HepG2 (cell line): ENCODE data around the gene N4BP2L1. TPM values are rescaled to one million over a fixed set of nuclear protein-coding genes. Genes with fewer than 3 reads are reported as not detected.
A peak's percentile ranks its signal among the peaks of the same experiment; 100 is the strongest.

Source experiments
- AKAP8 ChIP-seq: sonication (generic); formaldehyde crosslinking; IDR thresholded peaks from 2 replicates; pipeline ENCODE4 v1.5.1; 2020; ENCODE audit warnings: mild to moderate bottlenecking, missing genetic modification reagents
- BORCS8-MEF2B ChIP-seq: sonication (generic); formaldehyde crosslinking; IDR thresholded peaks from 2 replicates; pipeline ENCODE4 v1.8.0; 2022; ENCODE audit warnings: mild to moderate bottlenecking, missing genetic modification reagents
- CBX1 ChIP-seq: IDR thresholded peaks from one replicate; pipeline ENCODE4 v1.6.1; 2016; ENCODE audit warnings: antibody characterized with exemption, low read depth
- CEBPB ChIP-seq: IDR thresholded peaks from 2 replicates; pipeline ENCODE4 v1.6.1; 2011; ENCODE audit warnings: low read depth, low read length, improper control_type of control experiment, borderline replicate concordance
- CERS6 ChIP-seq: sonication (generic); formaldehyde crosslinking; IDR thresholded peaks from 2 replicates; pipeline ENCODE4 v1.5.0; 2020; ENCODE audit warnings: missing genetic modification reagents
- DR1 ChIP-seq: sonication (generic); formaldehyde crosslinking; IDR thresholded peaks from 2 replicates; pipeline ENCODE4 v1.8.0; 2021; ENCODE audit warnings: mild to moderate bottlenecking, missing genetic modification reagents, inconsistent platforms
- GMEB2 ChIP-seq: IDR thresholded peaks from 2 replicates; pipeline ENCODE4 v1.6.1; 2016; ENCODE audit warnings: missing biosample characterization, missing genetic modification reagents, low read depth
- HHEX ChIP-seq: IDR thresholded peaks from 2 replicates; pipeline ENCODE4 v1.6.1; 2016; ENCODE audit warnings: control low read depth
- HNRNPH1 ChIP-seq: fragments of 200-400 bp; formaldehyde crosslinking; optimal IDR thresholded peaks from 2 replicates; pipeline ENCODE3; 2017; ENCODE audit warnings: mild to moderate bottlenecking, low read depth, low read length
- HNRNPL ChIP-seq: fragments of 200-400 bp; formaldehyde crosslinking; IDR thresholded peaks from 2 replicates; pipeline ENCODE4 v1.6.1; 2017; ENCODE audit warnings: mild to moderate bottlenecking, low read depth, low read length
- JUNB ChIP-seq: sonication (generic); formaldehyde crosslinking; IDR thresholded peaks from 2 replicates; pipeline ENCODE4 v1.8.0; 2022; ENCODE audit warnings: missing genetic modification reagents, mild to moderate bottlenecking, borderline replicate concordance
- MAFG ChIP-seq: sonication (generic); formaldehyde crosslinking; IDR thresholded peaks from 2 replicates; pipeline ENCODE4 v1.5.1; 2020; ENCODE audit warnings: mild to moderate bottlenecking, missing genetic modification reagents
- MIER2 ChIP-seq: IDR thresholded peaks from 2 replicates; pipeline ENCODE4 v1.6.1; 2016; ENCODE audit warnings: missing biosample characterization, missing genetic modification reagents
- SALL2 ChIP-seq: sonication (generic); formaldehyde crosslinking; IDR thresholded peaks from 2 replicates; pipeline ENCODE4 v1.8.1; 2023; ENCODE audit warnings: mild to moderate bottlenecking, missing genetic modification reagents, inconsistent platforms
- SKIL ChIP-seq: sonication (generic); formaldehyde crosslinking; IDR thresholded peaks from 2 replicates; pipeline ENCODE4 v1.8.0; 2022; ENCODE audit warnings: missing genetic modification reagents, mild to moderate bottlenecking, moderate library complexity, borderline replicate concordance
- TRIM24 ChIP-seq: sonication (generic); formaldehyde crosslinking; IDR thresholded peaks from 2 replicates; pipeline ENCODE4 v1.8.0; 2022; ENCODE audit warnings: mild to moderate bottlenecking, missing genetic modification reagents
- ZBTB3 ChIP-seq: sonication (generic); formaldehyde crosslinking; IDR thresholded peaks from 2 replicates; pipeline ENCODE4 v1.4.0; 2020; ENCODE audit warnings: low read depth, mild to moderate bottlenecking, moderate library complexity, missing genetic modification reagents, borderline replicate concordance
- ZFP82 ChIP-seq: sonication (generic); formaldehyde crosslinking; IDR thresholded peaks from 2 replicates; pipeline ENCODE4 v1.5.1; 2020; ENCODE audit warnings: mild to moderate bottlenecking, missing genetic modification reagents, borderline replicate concordance
- ZKSCAN8 ChIP-seq: IDR thresholded peaks from 2 replicates; pipeline ENCODE4 v1.6.1; 2016; ENCODE audit warnings: borderline replicate concordance, missing genetic modification reagents, missing compliant biosample characterization
- ZNF224 ChIP-seq: sonication (generic); formaldehyde crosslinking; IDR thresholded peaks from 2 replicates; pipeline ENCODE4 v1.5.0; 2020; ENCODE audit warnings: mild to moderate bottlenecking, missing genetic modification reagents
- ZNF264 ChIP-seq: sonication (generic); formaldehyde crosslinking; IDR thresholded peaks from 2 replicates; pipeline ENCODE4 v1.4.0; 2020; ENCODE audit warnings: missing genetic modification reagents
- ZNF30 ChIP-seq: sonication (generic); formaldehyde crosslinking; IDR thresholded peaks from 2 replicates; pipeline ENCODE4 v1.5.0; 2020; ENCODE audit warnings: mild to moderate bottlenecking, missing genetic modification reagents
- ZNF550 ChIP-seq: sonication (generic); formaldehyde crosslinking; IDR thresholded peaks from 2 replicates; pipeline ENCODE4 v1.4.0; 2020; ENCODE audit warnings: mild to moderate bottlenecking, missing genetic modification reagents, borderline replicate concordance
- ZNF564 ChIP-seq: sonication (generic); formaldehyde crosslinking; IDR thresholded peaks from 2 replicates; pipeline ENCODE4 v1.8.1; 2023; ENCODE audit warnings: mild to moderate bottlenecking, missing genetic modification reagents
- ZNF570 ChIP-seq: sonication (generic); formaldehyde crosslinking; IDR thresholded peaks from 2 replicates; pipeline ENCODE4 v1.4.0; 2020; ENCODE audit warnings: mild to moderate bottlenecking, missing genetic modification reagents, borderline replicate concordance
- ZNF629 ChIP-seq: sonication (generic); formaldehyde crosslinking; conservative IDR thresholded peaks from 2 replicates; pipeline ENCODE4 v1.5.0; 2020; ENCODE audit warnings: missing genetic modification reagents
- ZNF782 ChIP-seq: sonication (generic); formaldehyde crosslinking; IDR thresholded peaks from 2 replicates; pipeline ENCODE4 v1.4.0; 2020; ENCODE audit warnings: missing genetic modification reagents, mild to moderate bottlenecking, borderline replicate concordance
- polyA plus RNA-seq, 8 experiments: library from polyadenylated mRNA; depleted of rRNA in 3 of 8; stranded (reverse) in 7 of 8; unstranded in 1 of 8; fragments of >200 nt; fragmentation: Illumina TruSeq in 4 of 8; extraction: Trizol in 4 of 8; gene quantifications; 2 replicates each; pipeline versions ENCODE4 v1.2.1 to v1.2.3, GENCODE V29; 2011 to 2016; ENCODE audit warnings: low read depth in 4 of 8, missing spikeins in 1 of 8, mixed read lengths in 1 of 8; ENCODE audit not compliant: insufficient read depth in 1 of 8
- total RNA-seq, 5 experiments: library from RNA; depleted of rRNA; stranded (reverse); fragments of >200 nt; fragmentation: Illumina TruSeq; extraction: Trizol; gene quantifications; 2 replicates each; pipeline ENCODE4 v1.2.3, GENCODE V29; 2016; ENCODE audit warnings: low read depth in 1 of 5
- TF ChIP-seq, protein P1 (sequence below): sonication (generic); formaldehyde crosslinking; IDR thresholded peaks from 2 replicates; pipeline ENCODE4 v1.4.0; 2020; ENCODE audit warnings: missing genetic modification reagents

N4BP2L1 gene
- total and polyA plus RNA-seq, 2 of the 13 experiments (the other 11 are each of a cell fraction or from before 2014, with no cell fraction given): 13.2 to 34.5 TPM

DNA sequence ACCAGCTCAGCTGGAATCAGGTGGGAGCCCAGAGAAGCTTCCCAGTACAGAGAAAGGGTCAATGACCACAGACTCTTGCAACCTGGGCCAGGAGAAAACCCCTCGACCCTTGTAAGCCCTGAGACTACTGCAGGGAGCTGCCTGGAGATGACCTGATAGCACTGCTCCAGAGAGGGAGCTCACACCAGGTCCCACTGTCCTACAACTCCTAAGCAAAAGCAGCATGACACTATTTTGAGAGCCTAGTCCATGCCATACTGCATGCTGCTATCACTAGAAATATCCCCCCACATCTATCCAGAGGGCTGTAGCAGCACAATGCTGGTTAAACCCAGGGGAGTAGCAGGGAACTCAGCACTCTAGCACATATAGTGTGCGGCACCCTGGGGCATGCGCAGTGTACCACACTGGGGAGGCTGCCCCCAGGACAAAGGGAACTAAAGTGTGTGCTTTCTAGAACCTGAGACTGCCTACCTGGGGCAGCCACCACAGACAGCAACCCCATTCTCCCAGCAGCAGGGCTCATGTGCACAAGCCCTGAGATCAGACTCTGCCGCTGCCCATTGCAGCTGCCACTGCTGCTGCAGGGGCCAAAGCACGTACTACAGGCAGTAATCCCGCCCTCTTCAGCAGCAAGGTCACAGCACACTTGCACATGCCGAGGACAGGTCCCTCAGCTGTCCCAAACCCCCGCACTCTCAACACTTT lies 27.1 kb upstream of the N4BP2L1 start (continued):
- TF ChIP-seq GMEB2 (CRISPR knock-in tag): no peak
- peak; percentile 58; the same call in 1 of the 2 replicates for TF ChIP-seq ZNF629 (CRISPR knock-in tag)
- no peak for TF ChIP-seq SALL2 (CRISPR knock-in tag)
- TF ChIP-seq, protein P1, sequence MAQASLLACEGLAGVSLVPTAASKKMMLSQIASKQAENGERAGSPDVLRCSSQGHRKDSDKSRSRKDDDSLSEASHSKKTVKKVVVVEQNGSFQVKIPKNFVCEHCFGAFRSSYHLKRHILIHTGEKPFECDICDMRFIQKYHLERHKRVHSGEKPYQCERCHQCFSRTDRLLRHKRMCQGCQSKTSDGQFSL (CRISPR knock-in tag): no peak
- no peak for TF ChIP-seq ZFP82
- no peak for TF ChIP-seq ZBTB3
- no peak for TF ChIP-seq MAFG (CRISPR knock-in tag)
- TF ChIP-seq ZNF782 (CRISPR knock-in tag): no peak
- TF ChIP-seq ZNF570 (CRISPR knock-in tag): no peak
- TF ChIP-seq TRIM24 (CRISPR knock-in tag): no peak
- TF ChIP-seq ZNF564 (CRISPR knock-in tag): peak; percentile 75; the same call in 1 of the 2 replicates
- no peak for TF ChIP-seq CEBPB
- TF ChIP-seq BORCS8-MEF2B (CRISPR knock-in tag): no peak
- TF ChIP-seq SKIL (CRISPR knock-in tag): 0 out of 2 replicates have a peak, but pooled peaks have one; percentile 11
- no peak for TF ChIP-seq DR1 (CRISPR knock-in tag)
- no peak for TF ChIP-seq HNRNPH1
- TF ChIP-seq ZNF30 (CRISPR knock-in tag): no peak
- no peak for TF ChIP-seq CBX1
- no peak for TF ChIP-seq AKAP8
- no peak for TF ChIP-seq ZNF224 (CRISPR knock-in tag)
- TF ChIP-seq JUNB (CRISPR knock-in tag): no peak
- no peak for TF ChIP-seq ZKSCAN8 (CRISPR knock-in tag)
- TF ChIP-seq CERS6: no peak
- TF ChIP-seq ZNF264 (CRISPR knock-in tag): no peak
- peak; percentile 77; the same call in 1 of the 2 replicates for TF ChIP-seq HNRNPL
- TF ChIP-seq ZNF550: no peak
- peak; percentile 31; the same call in 1 of the 2 replicates for TF ChIP-seq MIER2
- no peak for TF ChIP-seq HHEX (CRISPR knock-in tag)
